BJ (cell line): ENCODE results near the gene SLIT3. TPM values are rescaled to one million over a fixed set of nuclear protein-coding genes. Genes with fewer than 3 reads are reported as not detected.

ENCODE experiments used
- CTCF ChIA-PET: fragments of 350-600 bp; formaldehyde crosslinking; extraction: SDS; loops from one replicate; lab custom pipeline; 2021; ENCODE audit warnings: antibody characterized with exemption, inconsistent platforms; lab: Yijun Ruan, JAX
- POLR2A ChIA-PET: fragments of 300-600 bp; sonication (Branson Sonifier 250); formaldehyde crosslinking; extraction: SDS; loops from one replicate; lab custom pipeline; 2021; ENCODE audit warnings: antibody characterized with exemption; lab: Charles Lee
- DNase-seq: peaks from one replicate; pipeline ENCODE4 v3.0.0-alpha.2; 2011; ENCODE audit warnings: low read depth
- H3K27me3 ChIP-seq: 2 replicates; pipeline ENCODE4 v1.6.0; 2011; ENCODE audit warnings: low read length; ENCODE audit not compliant: control insufficient read depth, insufficient read depth
- H3K36me3 ChIP-seq: 2 replicates; pipeline ENCODE4 v1.5.1; 2011; ENCODE audit warnings: low read length; ENCODE audit not compliant: control insufficient read depth, insufficient read depth
- H3K4me3 ChIP-seq: 2 replicates; pipeline ENCODE4 v1.5.1; 2011; ENCODE audit warnings: low read depth, mild to moderate bottlenecking, control low read depth, low read length
- polyA plus RNA-seq: library from polyadenylated mRNA; depleted of rRNA; stranded (reverse); fragments of >200 nt; gene quantifications from 2 replicates; pipeline ENCODE4 v1.2.3, GENCODE V29; 2011
- TF ChIP-seq, protein P1 (sequence below): IDR thresholded peaks from 2 replicates; pipeline ENCODE4 v1.5.1; 2011; ENCODE audit warnings: low read depth, mild to moderate bottlenecking, control low read depth, inconsistent platforms, low read length, moderate library complexity; ENCODE audit not compliant: insufficient read depth

SLIT3 gene
- polyA plus RNA-seq, 1 experiment = 26.8 TPM

DNA sequence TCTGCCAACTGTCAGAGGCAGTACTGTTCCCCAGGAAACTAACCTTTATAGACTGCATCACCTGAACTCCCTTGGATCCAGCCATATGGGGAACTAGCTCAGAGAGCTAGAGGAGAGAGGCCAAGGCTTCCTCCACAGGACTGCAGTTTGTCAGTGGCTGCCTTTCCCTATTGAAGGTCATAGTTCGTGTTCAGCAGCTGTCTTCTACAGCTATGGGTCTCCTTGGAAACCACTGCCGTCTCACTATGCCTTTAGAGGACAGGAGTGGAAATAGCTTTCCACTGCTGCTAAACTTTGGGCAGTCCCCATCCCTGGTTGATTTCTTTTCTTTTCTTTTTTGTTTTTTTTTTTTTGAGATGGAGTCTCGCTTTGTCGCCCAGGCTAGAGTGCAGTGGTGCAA lies 4.4 kb upstream of the SLIT3 start:
- H3K4me3 ChIP-seq = no peak overlapping the region
- DNase-seq = no peak
- no peaks in the 10 kb centered on the region for H3K36me3 ChIP-seq
- CTCF ChIA-PET = interaction anchor here (1.0 to 1.3 kb wide), 3 partner anchors 272 to 880 kb away, joined by 3 to 4 read pairs (median 3); no protein-coding TSS in a partner anchor
- POLR2A ChIA-PET = no interaction called here
- H3K27me3 ChIP-seq = peaks cover 3% of the 10 kb centered on the region; the same call in 1 of the 2 replicates
- TF ChIP-seq, protein P1, sequence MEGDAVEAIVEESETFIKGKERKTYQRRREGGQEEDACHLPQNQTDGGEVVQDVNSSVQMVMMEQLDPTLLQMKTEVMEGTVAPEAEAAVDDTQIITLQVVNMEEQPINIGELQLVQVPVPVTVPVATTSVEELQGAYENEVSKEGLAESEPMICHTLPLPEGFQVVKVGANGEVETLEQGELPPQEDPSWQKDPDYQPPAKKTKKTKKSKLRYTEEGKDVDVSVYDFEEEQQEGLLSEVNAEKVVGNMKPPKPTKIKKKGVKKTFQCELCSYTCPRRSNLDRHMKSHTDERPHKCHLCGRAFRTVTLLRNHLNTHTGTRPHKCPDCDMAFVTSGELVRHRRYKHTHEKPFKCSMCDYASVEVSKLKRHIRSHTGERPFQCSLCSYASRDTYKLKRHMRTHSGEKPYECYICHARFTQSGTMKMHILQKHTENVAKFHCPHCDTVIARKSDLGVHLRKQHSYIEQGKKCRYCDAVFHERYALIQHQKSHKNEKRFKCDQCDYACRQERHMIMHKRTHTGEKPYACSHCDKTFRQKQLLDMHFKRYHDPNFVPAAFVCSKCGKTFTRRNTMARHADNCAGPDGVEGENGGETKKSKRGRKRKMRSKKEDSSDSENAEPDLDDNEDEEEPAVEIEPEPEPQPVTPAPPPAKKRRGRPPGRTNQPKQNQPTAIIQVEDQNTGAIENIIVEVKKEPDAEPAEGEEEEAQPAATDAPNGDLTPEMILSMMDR = no peak

DNA sequence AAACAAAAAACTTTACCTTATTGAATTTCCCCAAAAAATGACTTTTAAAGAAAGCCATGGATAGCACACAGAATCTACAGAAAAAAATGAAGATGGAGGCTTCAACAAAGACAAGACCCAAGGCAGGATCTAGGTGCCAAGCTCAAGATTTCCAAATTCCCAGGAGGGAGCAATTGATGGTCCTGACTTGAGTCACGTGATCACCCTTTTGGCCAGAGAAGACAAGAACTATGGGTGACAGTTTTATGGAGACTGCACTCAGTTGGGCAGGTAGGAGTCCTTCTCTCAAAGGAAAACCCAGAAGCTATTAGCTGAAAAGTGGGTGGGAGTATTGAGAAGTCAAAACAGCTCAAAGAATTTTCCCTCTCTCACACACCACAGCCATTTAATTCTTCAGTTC lies 3.2 kb upstream of the SLIT3 start:
- TF ChIP-seq, protein P1 = no peak
- POLR2A ChIA-PET = no interaction called here
- DNase-seq = no peak
- H3K27me3 ChIP-seq = peaks cover 5% of the 10 kb centered on the region
- no peaks in the 10 kb centered on the region for H3K36me3 ChIP-seq
- no peak overlapping the region for H3K4me3 ChIP-seq
- CTCF ChIA-PET = interaction anchor here (4.9 kb wide), 1 partner anchor 316 kb away, joined by 34 read pairs; no protein-coding TSS in a partner anchor

DNA sequence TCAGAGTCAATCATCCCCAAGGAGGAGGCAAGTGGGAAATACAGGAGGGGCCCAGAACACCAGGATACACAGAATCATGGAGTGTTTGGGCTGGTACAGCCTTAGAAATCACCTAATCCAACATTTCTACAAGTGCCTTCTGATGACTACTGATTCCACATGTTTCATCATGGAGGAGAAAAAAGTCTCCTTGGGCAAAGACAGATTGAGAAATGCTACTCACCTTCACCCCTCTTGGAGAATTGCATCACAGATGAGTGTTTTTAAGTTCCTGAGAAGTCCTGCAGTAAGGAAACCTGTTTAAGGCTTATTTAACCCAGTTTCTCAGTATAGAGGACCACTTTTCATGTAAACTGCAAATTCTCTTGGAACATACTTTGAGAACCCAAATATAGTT lies 2.2 kb upstream of the SLIT3 start:
- Histone ChIP-seq H3K36me3 (0 out of 2 replicates have a peak, but pooled peaks cover 1% of the 10 kb centered on the region), H3K27me3 (peaks cover 6% of the 10 kb centered on the region), H3K4me3 (no peak overlapping the region)
- ChIA-PET POLR2A (no interaction called here), CTCF (interaction anchor here (0.6 to 4.9 kb wide), 27 partner anchors 16 to 416 kb away, joined by 3 to 34 read pairs (median 4); no protein-coding TSS in a partner anchor)
- TF ChIP-seq, protein P1 = no peak
- DNase-seq = no peak

GRCh38 chr5:169302491-169303118 lies 1.7 kb upstream of the SLIT3 start:
- H3K27me3 ChIP-seq = peaks cover 6% of the 10 kb centered on the region
- 0 out of 2 replicates have a peak, but pooled peaks cover 1% of the 10 kb centered on the region for H3K36me3 ChIP-seq
- peak; percentile 45 for DNase-seq
- TF ChIP-seq, protein P1 = peak; percentile 92
- CTCF ChIA-PET = interaction anchor here (0.6 to 4.9 kb wide), 35 partner anchors 7 to 623 kb away, joined by 3 to 34 read pairs (median 4); no protein-coding TSS in a partner anchor
- H3K4me3 ChIP-seq = no peak overlapping the region
- POLR2A ChIA-PET = no interaction called here

DNA sequence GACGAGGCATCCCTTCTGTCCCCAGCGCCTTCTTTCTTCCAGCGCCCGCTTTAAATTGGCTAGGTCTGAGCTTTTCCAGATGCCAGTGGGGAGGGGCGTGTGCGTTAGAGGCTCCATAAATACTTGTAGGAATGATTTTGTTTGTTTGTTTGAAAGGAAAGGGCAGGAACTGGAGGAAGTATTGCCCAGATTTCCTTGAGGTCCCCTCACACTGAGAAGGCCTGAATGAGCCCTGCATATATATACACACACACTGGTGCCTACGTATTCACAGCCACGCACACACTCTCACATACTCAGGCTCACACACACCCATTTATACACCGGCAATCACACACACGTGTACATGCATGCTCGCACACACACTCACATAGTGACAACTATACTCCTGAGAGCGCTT lies 1.0 kb upstream of the SLIT3 start:
- ChIA-PET CTCF (interaction anchor here (0.7 to 4.9 kb wide), 26 partner anchors 8 to 622 kb away, joined by 3 to 34 read pairs (median 4); no protein-coding TSS in a partner anchor), POLR2A (no interaction called here)
- peaks cover 6% of the 10 kb centered on the region for H3K27me3 ChIP-seq
- DNase-seq = no peak
- no peak overlapping the region for H3K4me3 ChIP-seq
- 0 out of 2 replicates have a peak, but pooled peaks cover 1% of the 10 kb centered on the region for H3K36me3 ChIP-seq
- TF ChIP-seq, protein P1 = no peak
